Activated CD8-positive, alpha-beta memory T cell treated with anti-CD3 and anti-CD28 coated beads, Interleukin-2, amount 50 U/mL, for 24 hours (primary cell): Measurements from ENCODE around the gene TMEM44.

Source experiments
- DNase-seq: peaks from one replicate; pipeline ENCODE4 v3.0.0-alpha.2; 2020; ENCODE audit errors: extremely low read depth

TMEM44 gene

GRCh38 chr3:194579091-194579606 lies 54.1 kb downstream of the TMEM44 start:
- no peak for DNase-seq

- no peak for DNase-seq
These were observed 55.0 kb downstream of the TMEM44 start for GRCh38 chr3:194577986-194578905.

GRCh38 chr3:194575484-194576210 lies 57.6 kb downstream of the TMEM44 start:
- no peak for DNase-seq

- no peak for DNase-seq
These were observed 58.4 kb downstream of the TMEM44 start for GRCh38 chr3:194574639-194575483.

GRCh38 chr3:194573680-194574437 lies 59.4 kb downstream of the TMEM44 start:
- DNase-seq, result no peak

GRCh38 chr3:194572944-194573491 lies 60.2 kb downstream of the TMEM44 start:
- no peak for DNase-seq

- no peak for DNase-seq
These were observed 61.0 kb downstream of the TMEM44 start for GRCh38 chr3:194572143-194572789.

- DNase-seq, result no peak
These were observed 61.6 kb downstream of the TMEM44 start for GRCh38 chr3:194571491-194572142.

- DNase-seq, result no peak
These were observed 62.3 kb downstream of the TMEM44 start for GRCh38 chr3:194570898-194571297.

- DNase-seq, result no peak
These were observed 63.0 kb downstream of the TMEM44 start for GRCh38 chr3:194570235-194570634.

GRCh38 chr3:194569252-194569651 lies 64.0 kb downstream of the TMEM44 start:
- no peak for DNase-seq

GRCh38 chr3:194565597-194566190 lies 67.5 kb downstream of the TMEM44 start:
- no peak for DNase-seq

- DNase-seq, result no peak
These were observed 70.2 kb downstream of the TMEM44 start for GRCh38 chr3:194562986-194563385.

GRCh38 chr3:194561306-194561974 lies 71.8 kb downstream of the TMEM44 start:
- no peak for DNase-seq

GRCh38 chr3:194560047-194560446 lies 73.2 kb downstream of the TMEM44 start:
- DNase-seq, result no peak

- no peak for DNase-seq
These were observed 73.7 kb downstream of the TMEM44 start for GRCh38 chr3:194559530-194559929.

GRCh38 chr3:194556086-194557056 lies 76.8 kb downstream of the TMEM44 start:
- DNase-seq, result no peak
